ENCODE results near the gene NF1.

- TF ChIP-seq CTCF (CRISPR knock-in tag; IDR thresholded peaks at IDR 0.05) (no peak), ZSCAN29 (CRISPR knock-in tag; conservative IDR thresholded peaks at IDR 0.05) (no peak), TAF1 (CRISPR knock-in tag; IDR thresholded peaks at IDR 0.05) (no peak)
Observed at GRCh38 chr17:31060791-31061550, 33.8 kb upstream of the NF1 start.
